ENCODE measurements around the gene MRPL46. TPM values are rescaled to one million over a fixed set of nuclear protein-coding genes. Genes with fewer than 3 reads are reported as not detected.

The MRPL46 gene
- total and polyA plus RNA-seq, 2 of the 4 experiments (the other 2 are of a cell fraction): 14.2 to 24.2 TPM

- intact Hi-C loops (cut with micrococcal nuclease): loop anchor here (5.0 kb wide), 1 partner anchor 1148 kb away; no protein-coding TSS in a partner anchor
- H3K4ac ChIP-seq (ENCODE audit: low read depth, low read length): no peak overlapping the region
- no peak overlapping the region for H3K9ac ChIP-seq (ENCODE audit: low read depth, low read length)
- H2AFZ ChIP-seq (replicated peaks; ENCODE audit: low read length, poor library complexity): no peak overlapping the region
- H2BK15ac ChIP-seq (ENCODE audit: low read depth, low read length): no peak overlapping the region
- H2BK120ac ChIP-seq (ENCODE audit: low read depth, low read length): no peak overlapping the region
- H4K91ac ChIP-seq (ENCODE audit: insufficient read depth, low read depth, low read length): no peak overlapping the region
- H3K56ac ChIP-seq (ENCODE audit: extremely low read depth, insufficient read depth, low read length): no peak overlapping the region
- no peaks in the 10 kb centered on the region for H4K20me1 ChIP-seq (ENCODE audit: insufficient read depth, low read length)
- no peak overlapping the region for H4K5ac ChIP-seq (ENCODE audit: low read depth, low read length)
- H3K4me3 ChIP-seq (ENCODE audit: insufficient read depth, low read depth, low read length): no peak overlapping the region
- no peak overlapping the region for H2BK5ac ChIP-seq (ENCODE audit: low read depth, low read length, poor library complexity, severe bottlenecking)
- POLR2A ChIA-PET (ENCODE audit: unreplicated experiment): no interaction called here
- no peak overlapping the region for H2BK20ac ChIP-seq (ENCODE audit: low read depth, low read length)
- H3K36me3 ChIP-seq (ENCODE audit: control insufficient read depth, insufficient read depth, low read length): no peaks in the 10 kb centered on the region
- no peaks in the 10 kb centered on the region for H3K4me1 ChIP-seq (ENCODE audit: control insufficient read depth, insufficient read depth, low read length)
- H3K27me3 ChIP-seq (ENCODE audit: control insufficient read depth, insufficient read depth, low read length): no peaks in the 10 kb centered on the region; the same call in 1 of the 2 replicates
- ATAC-seq (ENCODE audit: low read depth) (peak; percentile 37; the same call in 1 of the 2 replicates), DNase-seq (peak; percentile 71)
- no peak overlapping the region for H3K4me2 ChIP-seq (ENCODE audit: low read depth, low read length)
- in situ Hi-C loops (cut with MboI; ENCODE audit: low sequenced_read_pairs): no loop called here
- H3K9me3 ChIP-seq (ENCODE audit: control insufficient read depth, insufficient read depth, low read length): no peaks in the 10 kb centered on the region
- no TSS peak for BruUV-seq (replicated peaks)
- no peak overlapping the region for H3K23ac ChIP-seq (ENCODE audit: low read depth, low read length)
- H3K79me1 ChIP-seq (ENCODE audit: low read depth in 1 of 2, low read length in 2 of 2): no peaks in the 10 kb centered on the region
- no peak overlapping the region for H4K8ac ChIP-seq (ENCODE audit: low read depth in 2 of 2, low read length in 2 of 2)
- H3K14ac ChIP-seq (replicated peaks; ENCODE audit: low read depth, low read length): no peak overlapping the region
- no peak overlapping the region for H3K18ac ChIP-seq (ENCODE audit: low read depth, low read length)
- CTCF ChIA-PET: no interaction called here
- no peak overlapping the region for H2AK9ac ChIP-seq (replicated peaks; ENCODE audit: low read depth, low read length, poor library complexity)
- TF ChIP-seq RFX5 (IDR thresholded peaks at IDR 0.05; ENCODE audit: low read depth, low read length) (no peak), FOS (IDR thresholded peaks at IDR 0.05; ENCODE audit: low read depth, low read length) (0 out of 2 replicates have a peak, but pooled peaks have one; percentile 4), POLR2A (IDR thresholded peaks at IDR 0.05; ENCODE audit: low read depth, low read length) (no peak)
- no peak overlapping the region for H2AK5ac ChIP-seq (ENCODE audit: low read depth, low read length)
- no CpG with 5 or more reads among the region's 3 CpGs for WGBS, 2 experiments (ENCODE audit: extremely low coverage in 2 of 2, insufficient read length in 1 of 2)
- no peaks in the 10 kb centered on the region for H3K9me1 ChIP-seq (ENCODE audit: insufficient read depth, low read length)
- no peak overlapping the region for H3K27ac ChIP-seq (ENCODE audit: insufficient read depth, low read length)
- dilution Hi-C loops (cut with HindIII; ENCODE audit: low sequenced_read_pairs, unreplicated experiment): no loop called here
These were observed 47.4 kb downstream of the MRPL46 start for GRCh38 chr15:88419830-88420229.

Other genes with a start within 250 kb of the MRPL46 start
- under 0.01 TPM in 2 replicates for gene NTRK3, start 210.6 kb downstream of the MRPL46 start, total RNA-seq (2012; rRNA removed)
- gene NTRK3, start 210.6 kb downstream of the MRPL46 start, polyA plus RNA-seq (2012; rRNA removed): 0.01 and 0.15 TPM in 2 replicates
- 45.5 and 66.1 TPM in 2 replicates for gene MRPS11, start 320 bp upstream of the MRPL46 start, total RNA-seq (2012; rRNA removed)
- 87.8 and 117 TPM in 2 replicates for gene MRPS11, start 320 bp upstream of the MRPL46 start, polyA plus RNA-seq (2012; rRNA removed)
- gene DET1, start 79.3 kb upstream of the MRPL46 start, total RNA-seq (2012; rRNA removed): 8.6 and 9.1 TPM in 2 replicates
- gene DET1, start 79.3 kb upstream of the MRPL46 start, polyA plus RNA-seq (2012; rRNA removed): 5.3 and 5.6 TPM in 2 replicates
- 85.5 and 91.4 TPM in 2 replicates for gene AEN, start 154.0 kb upstream of the MRPL46 start, total RNA-seq (2012; rRNA removed)
- 48.6 and 55.4 TPM in 2 replicates for gene AEN, start 154.0 kb upstream of the MRPL46 start, polyA plus RNA-seq (2012; rRNA removed)
- gene ISG20, start 171.6 kb upstream of the MRPL46 start, total RNA-seq (2012; rRNA removed): 0.72 and 1.1 TPM in 2 replicates
- 1.2 and 3.1 TPM in 2 replicates for gene ISG20, start 171.6 kb upstream of the MRPL46 start, polyA plus RNA-seq (2012; rRNA removed)